Glutamatergic neuron (in vitro differentiated cells): ENCODE results near the gene CROCC. TPM values are rescaled to one million over a fixed set of nuclear protein-coding genes. Genes with fewer than 3 reads are reported as not detected.

Experiments used
- DNase-seq: peaks from one replicate; pipeline ENCODE4 v3.0.0; 2022
- H3K27ac Mint-ChIP-seq: one replicate; pipeline ENCODE4 v1.8.0; 2020; ENCODE audit warnings: mild to moderate bottlenecking, mixed read lengths, inconsistent platforms; ENCODE audit not compliant: unreplicated experiment
- H3K27me3 Mint-ChIP-seq: one replicate; pipeline ENCODE4 v1.8.0; 2020; ENCODE audit warnings: mild to moderate bottlenecking, moderate library complexity, mixed read lengths, inconsistent platforms; ENCODE audit not compliant: unreplicated experiment
- H3K36me3 Mint-ChIP-seq: one replicate; pipeline ENCODE4 v1.8.0; 2020; ENCODE audit warnings: mild to moderate bottlenecking, mixed read lengths, inconsistent platforms; ENCODE audit not compliant: unreplicated experiment
- H3K4me1 Mint-ChIP-seq: one replicate; pipeline ENCODE4 v1.8.0; 2020; ENCODE audit warnings: mild to moderate bottlenecking, low read depth, mixed read lengths, inconsistent platforms; ENCODE audit not compliant: unreplicated experiment
- H3K4me3 Mint-ChIP-seq: one replicate; pipeline ENCODE4 v1.8.0; 2020; ENCODE audit warnings: mild to moderate bottlenecking, mixed read lengths, inconsistent platforms; ENCODE audit not compliant: unreplicated experiment
- H3K9me3 Mint-ChIP-seq: one replicate; pipeline ENCODE4 v1.8.0; 2020; ENCODE audit warnings: mild to moderate bottlenecking, moderate library complexity, mixed read lengths, inconsistent platforms; ENCODE audit not compliant: unreplicated experiment
- CTCF ChIP-seq: fragments of 200-600 bp; sonication (generic); IDR thresholded peaks from one replicate; pipeline ENCODE4 v1.5.0; 2021; ENCODE audit not compliant: partially characterized antibody, unreplicated experiment
- total RNA-seq: library from RNA; stranded (reverse); fragmentation: NEBNext Ultra II Directional; extraction: Animal tissue kit (Norgen Biotek cat#: 25700); gene quantifications from one replicate; pipeline ENCODE4 v1.2.1, GENCODE V29; 2021; ENCODE audit not compliant: unreplicated experiment

Gene CROCC
- total RNA-seq, 1 donor from 2014 or later, result 50.9 TPM

DNA sequence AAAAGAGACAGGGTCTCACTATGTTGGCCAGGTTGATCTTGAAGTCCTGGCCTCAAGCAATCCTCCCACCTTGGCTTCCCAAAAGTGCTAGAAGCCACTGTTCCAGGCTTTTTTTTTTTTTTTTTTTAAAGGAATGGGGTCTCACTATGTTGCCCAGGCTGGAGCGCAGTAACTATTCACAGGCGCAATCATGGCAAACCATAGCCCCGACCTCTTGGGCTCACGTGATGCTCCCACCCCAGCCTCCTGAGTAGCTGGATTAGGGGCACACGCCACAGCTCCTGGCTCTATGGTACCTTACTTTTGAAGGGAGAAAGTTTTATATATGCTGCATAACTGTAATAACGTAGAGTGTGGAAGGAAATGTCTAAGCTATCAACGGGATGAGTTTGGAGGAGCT, 95.7 kb downstream of the CROCC start:
- H3K4me3 Mint-ChIP-seq, result no peak overlapping the region
- H3K27ac Mint-ChIP-seq, result no peak overlapping the region
- TF ChIP-seq CTCF, result no peak
- peaks cover 3% of the 10 kb centered on the region for H3K4me1 Mint-ChIP-seq
- H3K27me3 Mint-ChIP-seq, result peaks cover 5% of the 10 kb centered on the region
- no peak for DNase-seq
- H3K9me3 Mint-ChIP-seq, result no peaks in the 10 kb centered on the region
- no peaks in the 10 kb centered on the region for H3K36me3 Mint-ChIP-seq

GRCh38 chr1:17018849-17019248, 97.1 kb downstream of the CROCC start:
- Mint-ChIP-seq H3K9me3 (no peaks in the 10 kb centered on the region), H3K4me1 (peaks cover 3% of the 10 kb centered on the region), H3K4me3 (no peak overlapping the region), H3K27ac (no peak overlapping the region), H3K27me3 (no peaks in the 10 kb centered on the region), H3K36me3 (no peaks in the 10 kb centered on the region)
- TF ChIP-seq CTCF, result no peak
- DNase-seq, result no peak

- no peak for DNase-seq
- Mint-ChIP-seq H3K27ac (no peak overlapping the region), H3K4me3 (no peak overlapping the region), H3K4me1 (no peaks in the 10 kb centered on the region), H3K27me3 (no peaks in the 10 kb centered on the region), H3K9me3 (no peaks in the 10 kb centered on the region), H3K36me3 (no peaks in the 10 kb centered on the region)
- TF ChIP-seq CTCF, result no peak
Observed at GRCh38 chr1:17020502-17020901, 98.8 kb downstream of the CROCC start.

- TF ChIP-seq CTCF, result no peak
- Mint-ChIP-seq H3K27ac (no peak overlapping the region), H3K9me3 (no peaks in the 10 kb centered on the region), H3K36me3 (no peaks in the 10 kb centered on the region), H3K27me3 (no peaks in the 10 kb centered on the region), H3K4me3 (no peak overlapping the region), H3K4me1 (no peaks in the 10 kb centered on the region)
- no peak for DNase-seq
Observed at GRCh38 chr1:17021896-17022295, 100.2 kb downstream of the CROCC start.

Other genes with a start within 250 kb of the CROCC start
- 3,598 TPM for gene RNU1-4, start 181.4 kb upstream of the CROCC start, total RNA-seq
- 3,598 TPM for gene RNU1-2, start 26.0 kb upstream of the CROCC start, total RNA-seq
- gene MFAP2, start 58.7 kb downstream of the CROCC start, total RNA-seq, result 2.1 TPM
- gene ATP13A2, start 90.0 kb downstream of the CROCC start, total RNA-seq, result 65.0 TPM
- 58.9 TPM for gene SDHB, start 132.1 kb downstream of the CROCC start, total RNA-seq
- 0.74 TPM for gene PADI2, start 197.5 kb downstream of the CROCC start, total RNA-seq